Epithelial cell of proximal tubule (primary cell): Measurements from ENCODE around the gene HERC2. TPM values are rescaled to one million over a fixed set of nuclear protein-coding genes. Genes with fewer than 3 reads are reported as not detected.
"Not testable (repeated sequence)": the region's sequence is repeated elsewhere in the genome, so short reads cannot be mapped to it uniquely, and the experiment has no call there.

ENCODE experiments used
- DNase-seq: peaks from one replicate; pipeline ENCODE4 v3.0.0-alpha.2; 2011; ENCODE audit warnings: low read depth
- H3K4me3 ChIP-seq: 2 replicates; pipeline ENCODE4 v1.5.1; 2011; ENCODE audit warnings: low read depth, mild to moderate bottlenecking, low read length
- total RNA-seq: library from RNA; depleted of rRNA; stranded (reverse); fragments of >200 nt; gene quantifications from 2 replicates; pipeline ENCODE4 v1.2.3, GENCODE V29; 2015
- TF ChIP-seq, protein P1 (sequence below): conservative IDR thresholded peaks from 2 replicates; pipeline ENCODE4 v1.5.1; 2012; ENCODE audit warnings: low read depth, mild to moderate bottlenecking, low read length

The HERC2 gene
- total RNA-seq, 1 donor from 2014 or later: 42.7 TPM

- H3K4me3 ChIP-seq: no peak overlapping the region
- TF ChIP-seq, protein P1, sequence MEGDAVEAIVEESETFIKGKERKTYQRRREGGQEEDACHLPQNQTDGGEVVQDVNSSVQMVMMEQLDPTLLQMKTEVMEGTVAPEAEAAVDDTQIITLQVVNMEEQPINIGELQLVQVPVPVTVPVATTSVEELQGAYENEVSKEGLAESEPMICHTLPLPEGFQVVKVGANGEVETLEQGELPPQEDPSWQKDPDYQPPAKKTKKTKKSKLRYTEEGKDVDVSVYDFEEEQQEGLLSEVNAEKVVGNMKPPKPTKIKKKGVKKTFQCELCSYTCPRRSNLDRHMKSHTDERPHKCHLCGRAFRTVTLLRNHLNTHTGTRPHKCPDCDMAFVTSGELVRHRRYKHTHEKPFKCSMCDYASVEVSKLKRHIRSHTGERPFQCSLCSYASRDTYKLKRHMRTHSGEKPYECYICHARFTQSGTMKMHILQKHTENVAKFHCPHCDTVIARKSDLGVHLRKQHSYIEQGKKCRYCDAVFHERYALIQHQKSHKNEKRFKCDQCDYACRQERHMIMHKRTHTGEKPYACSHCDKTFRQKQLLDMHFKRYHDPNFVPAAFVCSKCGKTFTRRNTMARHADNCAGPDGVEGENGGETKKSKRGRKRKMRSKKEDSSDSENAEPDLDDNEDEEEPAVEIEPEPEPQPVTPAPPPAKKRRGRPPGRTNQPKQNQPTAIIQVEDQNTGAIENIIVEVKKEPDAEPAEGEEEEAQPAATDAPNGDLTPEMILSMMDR: no peak
These were observed 32.1 kb downstream of the HERC2 start for GRCh38 chr15:28289694-28290463.

GRCh38 chr15:28288830-28289693 is 32.9 kb downstream of the HERC2 start:
- DNase-seq, H3K4me3 ChIP-seq: not testable (repeated sequence)

More at GRCh38 chr15:28289694-28290463, 32.1 kb downstream of the HERC2 start:
- DNase-seq: no peak

GRCh38 chr15:28286659-28287058 is 35.3 kb downstream of the HERC2 start:
- not testable (repeated sequence) for H3K4me3 ChIP-seq, DNase-seq

GRCh38 chr15:28286031-28286430 is 35.9 kb downstream of the HERC2 start:
- TF ChIP-seq, protein P1: no peak

GRCh38 chr15:28281876-28282275 is 40.1 kb downstream of the HERC2 start:
- no peak overlapping the region for H3K4me3 ChIP-seq
- TF ChIP-seq, protein P1: no peak
- DNase-seq: no peak

More at GRCh38 chr15:28286031-28286430, 35.9 kb downstream of the HERC2 start:
- no peak overlapping the region for H3K4me3 ChIP-seq
- no peak for DNase-seq

DNA sequence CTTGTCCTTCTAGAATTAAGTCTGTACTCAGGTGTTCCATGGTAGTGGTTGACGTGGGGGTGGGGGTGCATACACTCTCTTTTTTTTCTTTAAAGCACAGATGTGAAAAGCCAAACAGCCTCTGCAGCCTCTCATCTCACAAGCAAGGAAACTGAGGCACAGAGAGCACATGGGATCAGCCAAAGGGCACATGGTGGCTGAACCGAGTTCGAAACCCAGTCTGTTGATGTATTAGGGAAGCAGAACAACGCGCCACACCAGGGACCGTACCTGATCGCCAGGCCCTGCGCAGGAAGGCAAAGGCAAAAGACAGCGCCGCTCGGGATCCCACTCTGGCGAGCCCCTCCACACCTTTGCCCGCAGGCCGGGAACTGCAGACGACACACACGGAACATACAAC is 47.3 kb downstream of the HERC2 start:
- no peak for DNase-seq
- TF ChIP-seq, protein P1: no peak
- no peak overlapping the region for H3K4me3 ChIP-seq

DNA sequence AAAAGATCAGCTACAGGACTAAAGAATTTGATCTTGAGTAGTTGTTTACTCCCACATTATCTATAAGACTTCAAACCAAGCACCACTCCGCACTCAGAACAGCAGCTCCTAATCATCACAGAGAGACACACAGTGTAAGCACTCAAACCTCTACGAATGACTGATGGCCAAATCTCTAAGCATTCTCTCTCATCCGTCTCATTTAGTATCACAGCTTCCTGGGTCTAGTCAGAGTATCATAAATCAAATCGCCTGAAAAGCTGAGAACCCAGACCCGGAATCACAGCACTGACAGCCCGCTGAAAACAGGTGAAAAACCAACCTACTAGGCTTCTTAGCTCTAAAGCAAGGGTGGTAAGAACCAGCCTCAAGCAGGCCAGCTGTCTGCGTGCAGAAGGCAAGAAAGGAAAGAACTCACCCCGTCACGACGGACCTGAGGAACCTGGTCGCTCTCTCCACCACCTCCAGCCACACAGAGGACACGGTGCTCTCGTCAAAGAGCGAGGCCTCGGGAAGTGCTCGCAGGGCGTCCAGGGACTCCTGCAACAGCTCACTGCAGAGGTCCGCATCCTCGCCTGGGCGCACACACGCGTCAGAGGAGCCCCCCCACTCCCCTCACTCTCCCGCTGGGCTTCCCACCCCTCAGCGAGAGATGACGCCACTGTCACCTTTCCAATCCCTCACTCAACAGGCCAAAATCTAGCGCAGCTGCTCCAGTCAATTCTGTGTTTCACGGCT is 47.9 kb downstream of the HERC2 start:
- H3K4me3 ChIP-seq: no peak overlapping the region
- TF ChIP-seq, protein P1: no peak
- DNase-seq: no peak
